NCI-H1092 (cell line): ENCODE measurements around the gene CTNNBL1.

Experiments used
- DNase-seq: peaks from one replicate; lab custom pipeline; 2025; lab: John Stamatoyannopoulos, UW

The CTNNBL1 gene

GRCh38 chr20:37777012-37777950, 83.5 kb downstream of the CTNNBL1 start:
- no peak for DNase-seq

GRCh38 chr20:37777988-37778659, 84.3 kb downstream of the CTNNBL1 start:
- no peak for DNase-seq

DNA sequence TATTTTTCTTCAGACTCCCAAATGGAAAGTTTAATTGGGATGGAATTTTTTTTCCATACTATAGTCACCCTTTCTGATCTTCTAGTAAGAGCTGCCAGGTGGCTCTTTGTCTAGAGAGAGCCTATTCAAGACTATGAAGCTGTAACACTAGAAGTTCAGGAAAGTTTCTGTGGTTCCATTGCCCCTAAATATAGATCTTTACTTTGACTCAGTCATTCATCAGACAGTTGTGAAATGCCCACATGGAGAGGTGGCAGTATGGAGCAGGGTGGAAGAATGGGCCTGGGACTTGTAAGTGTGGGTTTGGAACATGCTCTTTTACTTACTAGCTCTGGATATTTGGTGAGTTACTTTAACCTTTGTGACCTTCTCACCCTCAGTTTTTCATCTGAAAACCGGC, 87.8 kb downstream of the CTNNBL1 start:
- DNase-seq = no peak

- no peak for DNase-seq
Measured at GRCh38 chr20:37786043-37786442, 92.2 kb downstream of the CTNNBL1 start.

DNA sequence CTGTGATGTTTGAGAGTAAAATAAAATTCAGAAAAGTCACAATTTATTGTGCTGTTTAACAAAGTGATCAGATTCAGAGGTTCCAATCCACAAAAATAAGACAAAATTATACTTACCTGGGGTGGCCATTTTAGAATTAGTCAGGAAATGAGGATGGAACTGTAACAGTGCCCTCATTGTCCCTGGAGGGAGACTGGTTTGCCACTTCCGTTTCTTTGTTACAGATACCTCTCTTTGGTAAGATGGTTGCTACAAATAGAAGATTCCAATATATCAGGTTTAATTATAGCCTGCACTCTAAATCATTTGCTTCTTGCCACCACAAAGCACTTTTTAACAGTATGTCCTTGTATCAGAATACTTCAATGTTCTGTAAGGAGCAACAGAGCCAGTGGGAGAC, 95.6 kb downstream of the CTNNBL1 start:
- no peak for DNase-seq

DNA sequence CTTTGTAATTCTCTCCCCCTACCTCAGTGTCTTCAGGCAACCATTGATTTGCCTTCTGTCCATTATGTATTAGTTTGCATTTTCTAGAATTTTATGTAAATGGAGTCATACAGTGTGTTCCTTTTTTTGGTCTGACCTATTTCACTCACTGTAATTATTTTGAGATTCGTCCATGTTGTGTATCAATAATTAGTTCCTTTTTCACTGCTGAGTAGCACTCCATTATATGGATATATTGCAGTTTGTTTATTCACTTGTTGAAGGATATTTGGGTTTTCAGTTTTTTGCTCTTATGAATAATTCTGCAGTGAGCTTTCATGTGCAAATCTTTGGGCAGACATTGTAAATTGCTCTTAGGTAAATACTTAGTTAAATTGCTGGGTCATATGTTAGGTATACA, 97.1 kb downstream of the CTNNBL1 start:
- DNase-seq = no peak

DNA sequence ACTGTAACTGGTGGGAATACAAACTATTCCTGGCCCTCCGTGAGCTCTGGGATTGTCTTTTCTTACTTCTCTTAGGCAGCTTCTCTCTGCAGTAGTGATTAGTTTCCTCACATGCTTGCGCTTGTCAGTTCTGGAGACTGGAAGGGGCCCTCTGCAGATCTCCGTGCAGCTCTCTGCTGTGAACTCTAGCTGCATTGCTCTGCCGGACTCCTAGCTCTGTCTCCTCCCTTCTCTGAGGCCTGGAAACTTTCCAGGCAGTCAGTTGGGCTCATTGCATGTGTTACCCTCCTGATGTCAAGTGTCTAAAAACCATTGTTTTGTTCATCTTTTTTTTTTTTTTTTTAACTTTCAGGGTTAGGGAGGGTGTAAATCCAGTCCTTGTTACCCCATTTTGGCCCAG, 102.3 kb downstream of the CTNNBL1 start:
- no peak for DNase-seq

DNA sequence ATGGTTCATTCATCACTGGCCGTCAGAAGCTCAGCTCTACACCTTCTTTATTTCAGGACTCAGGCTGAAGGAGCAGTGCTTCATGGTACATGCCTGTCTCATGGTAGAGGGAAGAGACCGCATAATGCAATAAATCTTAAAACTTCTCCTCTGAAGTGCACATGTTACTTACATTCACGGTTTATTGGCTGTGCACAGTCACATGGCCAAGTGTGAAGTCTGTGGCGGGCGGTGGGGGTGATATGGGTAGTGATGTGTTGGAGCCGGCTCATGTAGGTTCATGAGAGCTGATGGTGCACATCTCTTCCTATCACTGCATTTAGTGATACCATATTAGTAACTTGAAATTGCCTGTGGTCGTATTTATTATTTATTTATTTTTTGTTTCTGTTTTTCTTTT, 102.9 kb downstream of the CTNNBL1 start:
- no peak for DNase-seq

GRCh38 chr20:37797669-37798175, 103.9 kb downstream of the CTNNBL1 start:
- DNase-seq = no peak

DNA sequence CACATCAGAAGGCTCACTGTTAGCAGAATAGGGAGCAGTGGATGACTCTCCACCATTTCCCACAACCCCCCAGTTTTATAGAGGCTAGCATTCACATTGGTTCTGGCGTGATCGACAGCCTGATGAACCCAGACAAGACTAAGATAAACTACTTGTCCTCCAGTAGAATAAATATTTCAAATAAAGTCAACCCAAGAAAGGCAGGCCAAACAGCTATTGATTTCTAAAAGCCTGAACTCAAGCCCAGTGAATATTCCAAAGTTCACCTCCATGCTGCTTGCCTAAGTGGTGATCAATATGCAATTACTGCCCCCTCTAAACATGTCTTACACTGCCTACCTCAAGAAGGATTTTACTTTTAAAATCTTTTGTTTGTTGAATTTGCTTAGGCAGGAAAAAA, 104.5 kb downstream of the CTNNBL1 start:
- no peak for DNase-seq

- no peak for DNase-seq
Measured at GRCh38 chr20:37800618-37801017, 106.8 kb downstream of the CTNNBL1 start.

DNA sequence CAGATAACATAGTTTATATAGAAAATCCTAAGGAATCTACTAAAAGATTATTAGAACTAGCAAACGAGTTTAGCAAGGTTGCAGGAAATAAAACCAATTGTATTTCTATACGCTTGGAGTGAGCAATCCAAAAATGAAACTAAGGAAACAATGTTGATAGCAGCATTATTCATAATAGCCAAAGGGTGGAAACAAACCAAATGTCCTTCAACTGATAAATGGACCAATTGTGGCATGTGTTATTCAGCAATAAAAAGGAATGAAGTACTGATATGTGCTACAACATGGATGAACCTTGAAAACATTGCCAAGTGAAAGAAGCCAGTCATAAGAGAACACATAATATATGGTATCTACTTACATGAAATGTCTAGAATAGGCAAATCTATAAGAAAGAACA, 108.1 kb downstream of the CTNNBL1 start:
- no peak for DNase-seq

DNA sequence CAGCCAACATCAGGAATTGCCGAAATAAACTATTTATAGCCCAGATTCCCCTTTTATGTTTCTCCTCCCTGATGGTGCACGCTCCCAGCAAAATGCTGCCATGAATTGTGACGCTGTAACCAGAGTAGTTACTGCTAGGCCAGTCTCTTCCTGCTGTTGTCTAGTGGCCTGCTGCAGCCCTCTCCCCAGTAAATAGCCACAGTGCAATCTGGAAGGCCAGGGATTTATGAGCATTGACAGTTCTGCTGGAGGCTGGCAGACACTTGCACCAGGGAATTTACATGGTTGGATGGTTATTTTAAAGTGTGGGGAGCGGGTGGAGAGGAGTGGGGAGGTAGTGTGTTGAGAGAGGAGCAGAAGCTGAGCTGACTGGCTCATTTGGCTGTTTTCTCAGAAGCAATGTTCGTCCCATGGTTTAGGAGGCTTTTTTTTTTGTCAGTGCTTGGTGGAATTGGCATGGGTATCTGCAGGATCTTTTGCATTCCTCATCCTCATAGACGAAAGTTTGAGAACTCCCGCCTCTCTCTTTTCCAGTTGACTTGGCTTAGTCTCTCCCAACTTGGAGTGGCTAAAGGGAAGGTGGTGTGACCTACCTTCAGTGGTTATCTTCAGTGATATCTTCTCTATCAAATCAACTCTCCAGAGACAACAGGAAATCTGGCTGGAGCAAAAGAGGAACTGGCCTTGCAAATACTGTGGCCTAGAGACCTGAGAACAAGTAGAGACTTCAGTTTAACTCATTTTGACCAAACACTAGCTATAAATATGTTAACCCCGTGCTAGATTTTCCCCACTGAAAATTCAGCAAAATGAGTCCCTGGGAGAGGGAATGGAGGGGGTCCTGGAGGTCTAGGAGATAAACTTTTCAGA, 109.8 kb downstream of the CTNNBL1 start:
- DNase-seq = no peak

DNA sequence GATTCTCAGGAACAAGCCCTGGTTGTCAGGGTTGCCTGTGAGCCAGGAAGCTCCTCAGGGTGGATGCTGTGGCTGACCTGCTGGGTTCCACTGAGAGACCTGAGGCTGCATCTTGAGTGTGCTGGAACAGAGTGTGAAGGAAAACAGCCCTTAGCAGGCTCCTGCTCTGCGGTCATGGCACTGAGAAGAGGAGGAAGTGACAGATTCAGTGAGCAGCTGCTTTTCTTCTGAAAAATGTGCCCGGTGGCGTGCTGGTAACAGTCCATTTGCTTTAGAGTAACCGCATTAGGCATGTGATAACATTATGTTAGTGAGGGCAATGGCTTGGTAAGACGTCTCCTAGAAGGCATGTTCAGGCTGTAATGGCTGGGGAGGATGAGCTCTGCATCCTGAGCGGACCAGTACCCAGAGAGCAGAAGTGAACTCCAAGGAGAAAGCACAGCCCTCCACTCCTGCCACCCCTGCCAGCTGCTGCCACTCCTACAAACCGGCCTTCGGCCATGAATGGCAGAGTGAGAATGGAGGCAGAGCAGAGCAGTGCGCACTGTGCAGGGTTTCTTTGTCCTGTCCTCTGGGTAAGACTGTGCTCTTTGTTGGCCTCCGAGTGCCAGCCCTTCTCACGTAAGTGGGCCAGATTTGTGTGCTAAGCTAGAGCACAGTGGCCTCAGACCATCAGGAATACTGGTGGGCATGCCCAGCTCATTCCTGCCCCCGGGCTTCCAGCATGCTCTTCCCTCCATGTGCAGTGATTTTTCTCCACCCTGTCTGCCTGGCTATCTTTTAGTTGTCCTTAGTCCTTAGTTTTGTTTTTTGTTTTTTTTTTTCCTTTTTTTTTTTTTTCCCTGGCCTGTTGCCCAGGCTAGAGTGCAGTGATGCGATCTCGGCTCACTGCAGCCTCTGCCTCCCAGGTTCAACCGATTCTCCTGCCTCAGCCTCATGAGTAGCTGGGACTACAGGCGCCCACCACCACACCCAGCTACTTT, 111.0 kb downstream of the CTNNBL1 start:
- no peak for DNase-seq

- no peak for DNase-seq
Measured at GRCh38 chr20:37807471-37808232, 113.8 kb downstream of the CTNNBL1 start.

- no peak for DNase-seq
Measured at GRCh38 chr20:37808233-37809070, 114.6 kb downstream of the CTNNBL1 start.

DNA sequence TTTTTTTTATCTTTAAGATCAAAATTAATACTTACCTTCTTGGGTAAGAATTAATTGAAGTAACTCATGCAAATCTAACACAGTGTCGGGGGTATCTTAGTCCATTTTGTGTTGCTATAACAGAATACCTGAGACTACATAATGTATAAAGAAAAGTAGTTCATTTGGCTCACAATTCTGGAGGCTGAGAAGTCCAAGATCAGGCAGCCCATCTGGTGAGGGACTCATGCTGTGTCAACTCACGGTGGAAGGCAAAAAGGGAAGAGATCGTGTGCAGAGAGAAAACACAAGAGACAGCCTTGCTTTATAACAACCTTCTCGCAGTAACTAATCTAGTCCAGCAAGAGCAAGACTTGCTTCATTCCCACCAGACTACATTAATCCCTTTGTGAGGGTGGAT, 116.2 kb downstream of the CTNNBL1 start:
- DNase-seq = no peak

GRCh38 chr20:37816003-37816402, 122.2 kb downstream of the CTNNBL1 start:
- peak; percentile 12 for DNase-seq

DNA sequence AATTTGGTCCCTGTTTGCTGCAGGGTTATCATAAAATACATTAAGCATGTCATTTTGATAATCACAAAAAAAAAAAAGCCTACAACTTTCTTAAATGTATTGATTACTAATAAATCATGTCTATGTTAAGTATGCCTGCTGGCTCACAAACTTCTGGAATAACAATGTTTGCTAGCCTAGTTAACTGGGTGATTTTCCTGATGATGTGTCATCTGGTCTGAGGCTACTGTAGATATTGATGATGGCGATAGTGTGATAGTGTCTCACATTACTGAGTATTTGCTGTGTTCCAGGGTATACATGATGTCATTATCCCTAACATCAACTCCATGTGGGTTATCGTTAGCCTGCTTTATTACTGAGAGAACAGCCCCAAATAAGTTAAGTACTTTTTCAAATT, 122.9 kb downstream of the CTNNBL1 start:
- DNase-seq = no peak
